Measurements from ENCODE around the gene CTDP1.

CTDP1 gene

DNA sequence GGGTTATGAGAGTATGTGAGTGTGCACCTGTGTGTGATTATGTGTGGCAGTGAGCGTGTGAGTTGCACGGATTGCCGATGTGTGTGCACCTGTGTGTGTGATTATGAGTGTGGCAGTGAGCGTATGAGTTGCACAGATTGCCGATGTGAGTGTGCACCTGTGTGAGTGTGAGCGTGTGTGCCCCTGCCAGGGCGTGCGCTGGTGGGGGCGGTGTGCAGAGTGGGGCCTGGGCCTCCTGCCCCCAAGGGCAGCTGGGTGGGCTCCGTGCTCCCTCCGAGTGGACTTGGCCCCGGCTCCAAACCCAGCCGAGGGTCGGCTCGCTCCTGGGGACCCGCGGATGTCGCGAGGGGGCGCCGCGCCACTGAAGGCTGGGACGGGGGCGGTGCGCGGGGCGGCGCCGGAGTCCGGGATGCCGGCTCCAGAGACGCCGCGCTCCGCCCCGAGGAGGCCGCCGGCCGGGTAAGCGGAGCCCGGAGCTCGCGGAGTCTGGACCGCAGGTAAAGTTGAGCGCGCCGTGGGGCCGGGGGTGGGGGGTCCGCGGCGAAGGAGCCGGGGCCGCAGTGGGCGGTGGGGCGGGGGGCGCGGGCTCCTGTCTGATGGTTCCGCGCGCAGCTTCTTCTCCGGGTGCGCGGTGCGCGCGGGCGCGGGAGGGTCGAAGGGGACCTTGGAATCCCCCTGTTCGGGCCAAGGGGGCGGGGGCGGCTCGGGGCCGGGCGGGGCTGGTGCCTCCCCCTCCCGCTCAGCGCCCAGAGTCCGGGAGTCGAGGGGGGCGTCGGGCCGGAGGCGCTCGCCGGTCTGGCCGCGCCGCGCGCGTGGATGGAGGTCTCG, 118.1 kb downstream of the CTDP1 start, which contains the start of gene KCNG2:
TSS of gene KCNG2 (plus strand) at position 421 of the 828 bp plus-strand sequence. CDS start 65,730 bp downstream, outside the sequence.
- Histone ChIP-seq H3K36me3 (ENCODE audit: insufficient read depth, low read length) (no peaks in the 10 kb centered on the region), H3K27me3 (ENCODE audit: insufficient read depth, low read length, poor library complexity, severe bottlenecking) (no peaks in the 10 kb centered on the region), H4K20me1 (ENCODE audit: insufficient read depth, low read length, poor library complexity, severe bottlenecking) (no peaks in the 10 kb centered on the region), H3K9me3 (ENCODE audit: insufficient read depth, low read depth, low read length) (peaks cover 5% of the 10 kb centered on the region; the same call in 1 of the 2 replicates), H3K4me1 (ENCODE audit: insufficient read depth, low read length, poor library complexity, severe bottlenecking) (no peaks in the 10 kb centered on the region), H3K9ac (ENCODE audit: low read depth, low read length, poor library complexity, severe bottlenecking) (no peak within 1 kb of the TSS), H3K4me3 (ENCODE audit: low read length, poor library complexity, severe bottlenecking) (no peak within 1 kb of the TSS), H3K9me2 (replicated peaks; ENCODE audit: low read depth, low read length) (no peaks in the 10 kb centered on the region), H3F3A (ENCODE audit: low read depth) (no peaks in the 10 kb centered on the region), H3K4me2 (ENCODE audit: low read depth, low read length, poor library complexity, severe bottlenecking) (no peak within 1 kb of the TSS), H3K79me2 (ENCODE audit: insufficient read depth, low read length) (no peaks in the 10 kb centered on the region), H2AFZ (ENCODE audit: low read length) (no peak within 1 kb of the TSS)
- TF ChIP-seq, protein P1, sequence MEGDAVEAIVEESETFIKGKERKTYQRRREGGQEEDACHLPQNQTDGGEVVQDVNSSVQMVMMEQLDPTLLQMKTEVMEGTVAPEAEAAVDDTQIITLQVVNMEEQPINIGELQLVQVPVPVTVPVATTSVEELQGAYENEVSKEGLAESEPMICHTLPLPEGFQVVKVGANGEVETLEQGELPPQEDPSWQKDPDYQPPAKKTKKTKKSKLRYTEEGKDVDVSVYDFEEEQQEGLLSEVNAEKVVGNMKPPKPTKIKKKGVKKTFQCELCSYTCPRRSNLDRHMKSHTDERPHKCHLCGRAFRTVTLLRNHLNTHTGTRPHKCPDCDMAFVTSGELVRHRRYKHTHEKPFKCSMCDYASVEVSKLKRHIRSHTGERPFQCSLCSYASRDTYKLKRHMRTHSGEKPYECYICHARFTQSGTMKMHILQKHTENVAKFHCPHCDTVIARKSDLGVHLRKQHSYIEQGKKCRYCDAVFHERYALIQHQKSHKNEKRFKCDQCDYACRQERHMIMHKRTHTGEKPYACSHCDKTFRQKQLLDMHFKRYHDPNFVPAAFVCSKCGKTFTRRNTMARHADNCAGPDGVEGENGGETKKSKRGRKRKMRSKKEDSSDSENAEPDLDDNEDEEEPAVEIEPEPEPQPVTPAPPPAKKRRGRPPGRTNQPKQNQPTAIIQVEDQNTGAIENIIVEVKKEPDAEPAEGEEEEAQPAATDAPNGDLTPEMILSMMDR (conservative IDR thresholded peaks at IDR 0.05; ENCODE audit: low read length), result no peak

DNA sequence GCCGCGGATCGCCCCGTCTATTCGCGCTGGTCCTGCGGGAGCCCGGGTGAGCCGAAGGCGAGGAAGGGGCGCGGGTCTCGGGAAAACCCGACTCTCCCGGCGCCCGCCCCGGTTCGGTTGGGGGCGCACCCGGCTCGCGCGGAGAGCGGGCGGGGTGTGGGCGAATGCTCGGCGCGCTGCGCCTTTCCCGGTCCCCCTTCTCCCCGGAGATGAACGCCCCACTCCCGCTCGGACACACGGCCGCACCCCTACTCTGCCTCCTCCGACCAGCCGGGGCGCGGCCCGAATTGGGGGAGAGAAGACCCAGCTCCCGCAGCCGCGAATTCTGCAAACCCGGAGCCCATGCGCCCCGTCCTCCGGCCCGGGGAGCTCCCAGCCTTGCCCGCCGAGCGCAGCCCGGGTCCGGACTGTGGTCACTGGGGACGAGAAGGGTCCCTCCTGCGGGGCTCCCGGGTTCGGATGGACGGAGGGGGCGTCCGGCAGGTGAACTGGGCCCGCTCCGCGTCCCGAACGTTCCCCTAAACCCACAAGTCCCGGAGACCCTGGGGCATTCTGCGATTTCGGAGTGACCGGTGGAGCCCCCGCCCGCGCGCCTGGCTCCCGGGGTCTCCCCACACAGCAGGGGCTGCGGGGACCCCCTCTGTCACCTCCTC, 118.9 kb downstream of the CTDP1 start:
- TF ChIP-seq, protein P1 (conservative IDR thresholded peaks at IDR 0.05; ENCODE audit: low read length), result no peak
- no peak for TF ChIP-seq EZH2phosphoT487 (IDR thresholded peaks at IDR 0.05; ENCODE audit: borderline replicate concordance)
- Histone ChIP-seq H3K9me3 (ENCODE audit: insufficient read depth, low read depth, low read length) (peaks cover 5% of the 10 kb centered on the region; the same call in 1 of the 2 replicates), H3K9me2 (replicated peaks; ENCODE audit: low read depth, low read length) (no peaks in the 10 kb centered on the region), H2AFZ (ENCODE audit: low read length) (no peak overlapping the region), H3K9ac (ENCODE audit: low read depth, low read length, poor library complexity, severe bottlenecking) (no peak overlapping the region), H3K27me3 (ENCODE audit: insufficient read depth, low read length, poor library complexity, severe bottlenecking) (no peaks in the 10 kb centered on the region), H3K36me3 (ENCODE audit: insufficient read depth, low read length) (no peaks in the 10 kb centered on the region), H3K4me1 (ENCODE audit: insufficient read depth, low read length, poor library complexity, severe bottlenecking) (no peaks in the 10 kb centered on the region), H3K79me2 (ENCODE audit: insufficient read depth, low read length) (no peaks in the 10 kb centered on the region), H3K4me3 (ENCODE audit: low read length, poor library complexity, severe bottlenecking) (no peak overlapping the region), H4K20me1 (ENCODE audit: insufficient read depth, low read length, poor library complexity, severe bottlenecking) (no peaks in the 10 kb centered on the region), H3F3A (ENCODE audit: low read depth) (no peaks in the 10 kb centered on the region), H3K4me2 (ENCODE audit: low read depth, low read length, poor library complexity, severe bottlenecking) (no peak overlapping the region)

DNA sequence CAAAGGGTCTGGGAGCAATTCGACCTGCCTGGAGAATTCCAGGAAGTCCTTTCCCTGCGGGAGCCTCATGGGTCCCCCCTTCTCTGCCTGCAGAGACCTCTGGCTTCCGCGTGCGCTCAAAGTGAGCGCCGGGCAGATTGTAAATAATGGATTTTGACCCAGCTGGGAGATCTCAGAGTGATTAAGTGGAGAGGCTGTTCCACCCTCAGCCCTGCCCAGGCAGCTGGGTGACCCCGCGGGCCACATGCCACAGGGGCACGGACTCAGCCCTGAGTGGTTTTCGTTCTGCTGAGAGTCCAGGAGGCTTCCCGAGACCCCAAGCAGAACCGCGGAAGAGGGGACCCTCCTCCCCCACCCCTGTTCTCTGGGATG, 119.4 kb downstream of the CTDP1 start:
- Histone ChIP-seq H3K4me3 (ENCODE audit: low read length, poor library complexity, severe bottlenecking) (no peak overlapping the region), H2AFZ (ENCODE audit: low read length) (no peak overlapping the region), H3K4me2 (ENCODE audit: low read depth, low read length, poor library complexity, severe bottlenecking) (no peak overlapping the region), H3K9me3 (ENCODE audit: insufficient read depth, low read depth, low read length) (peaks cover 5% of the 10 kb centered on the region; the same call in 1 of the 2 replicates), H3F3A (ENCODE audit: low read depth) (no peaks in the 10 kb centered on the region), H3K4me1 (ENCODE audit: insufficient read depth, low read length, poor library complexity, severe bottlenecking) (no peaks in the 10 kb centered on the region), H3K9ac (ENCODE audit: low read depth, low read length, poor library complexity, severe bottlenecking) (no peak overlapping the region), H4K20me1 (ENCODE audit: insufficient read depth, low read length, poor library complexity, severe bottlenecking) (no peaks in the 10 kb centered on the region), H3K9me2 (replicated peaks; ENCODE audit: low read depth, low read length) (no peaks in the 10 kb centered on the region), H3K36me3 (ENCODE audit: insufficient read depth, low read length) (no peaks in the 10 kb centered on the region), H3K27me3 (ENCODE audit: insufficient read depth, low read length, poor library complexity, severe bottlenecking) (no peaks in the 10 kb centered on the region), H3K79me2 (ENCODE audit: insufficient read depth, low read length) (no peaks in the 10 kb centered on the region)
- TF ChIP-seq EZH2phosphoT487 (IDR thresholded peaks at IDR 0.05; ENCODE audit: borderline replicate concordance), result no peak
- TF ChIP-seq, protein P1 (conservative IDR thresholded peaks at IDR 0.05; ENCODE audit: low read length), result no peak

Measured in Loucy (cell line).